Measurements from ENCODE around the gene EBF3. TPM values are rescaled to one million over a fixed set of nuclear protein-coding genes. Genes with fewer than 3 reads are reported as not detected.

The EBF3 gene
- total RNA-seq, 1 donor from 2014 or later = 0.26 TPM

DNA sequence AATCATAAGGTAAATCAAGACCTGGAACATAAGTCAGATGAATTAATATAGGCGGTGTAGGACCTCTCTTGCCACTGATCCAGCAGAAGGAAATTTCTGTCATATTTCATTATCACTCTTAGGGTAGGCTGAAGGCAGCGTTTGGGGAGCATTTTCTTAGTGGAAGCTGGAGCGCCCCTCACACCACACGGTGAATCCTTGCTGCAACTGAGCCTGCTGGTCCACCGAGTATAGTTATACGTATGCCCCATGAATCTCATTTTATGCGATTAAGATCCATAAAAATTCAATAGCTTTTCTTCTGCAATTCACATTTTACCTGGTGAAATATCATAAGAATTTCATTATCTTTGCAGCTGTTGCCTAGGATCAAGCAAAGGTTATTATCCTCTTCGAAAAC, 19.6 kb downstream of the EBF3 start:
- H3K4me3 ChIP-seq (ENCODE audit: low read depth, low read length) = no peak overlapping the region
- H3K36me3 ChIP-seq (ENCODE audit: control insufficient read depth, insufficient read depth, low read length) = no peaks in the 10 kb centered on the region
- FAIRE-seq = no peak
- DNase-seq (ENCODE audit: low read depth) = no peak
- TF ChIP-seq, protein P1, sequence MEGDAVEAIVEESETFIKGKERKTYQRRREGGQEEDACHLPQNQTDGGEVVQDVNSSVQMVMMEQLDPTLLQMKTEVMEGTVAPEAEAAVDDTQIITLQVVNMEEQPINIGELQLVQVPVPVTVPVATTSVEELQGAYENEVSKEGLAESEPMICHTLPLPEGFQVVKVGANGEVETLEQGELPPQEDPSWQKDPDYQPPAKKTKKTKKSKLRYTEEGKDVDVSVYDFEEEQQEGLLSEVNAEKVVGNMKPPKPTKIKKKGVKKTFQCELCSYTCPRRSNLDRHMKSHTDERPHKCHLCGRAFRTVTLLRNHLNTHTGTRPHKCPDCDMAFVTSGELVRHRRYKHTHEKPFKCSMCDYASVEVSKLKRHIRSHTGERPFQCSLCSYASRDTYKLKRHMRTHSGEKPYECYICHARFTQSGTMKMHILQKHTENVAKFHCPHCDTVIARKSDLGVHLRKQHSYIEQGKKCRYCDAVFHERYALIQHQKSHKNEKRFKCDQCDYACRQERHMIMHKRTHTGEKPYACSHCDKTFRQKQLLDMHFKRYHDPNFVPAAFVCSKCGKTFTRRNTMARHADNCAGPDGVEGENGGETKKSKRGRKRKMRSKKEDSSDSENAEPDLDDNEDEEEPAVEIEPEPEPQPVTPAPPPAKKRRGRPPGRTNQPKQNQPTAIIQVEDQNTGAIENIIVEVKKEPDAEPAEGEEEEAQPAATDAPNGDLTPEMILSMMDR (IDR thresholded peaks at IDR 0.05; ENCODE audit: insufficient read depth, low read length, severe bottlenecking) = no peak
- no peaks in the 10 kb centered on the region for H3K27me3 ChIP-seq (ENCODE audit: control insufficient read depth, insufficient read depth, low read length)

GRCh38 chr10:129942936-129943715, 20.9 kb downstream of the EBF3 start:
- TF ChIP-seq, protein P1 (IDR thresholded peaks at IDR 0.05; ENCODE audit: insufficient read depth, low read length, severe bottlenecking) = no peak
- no peak for FAIRE-seq
- Histone ChIP-seq H3K4me3 (ENCODE audit: low read depth, low read length) (no peak overlapping the region), H3K36me3 (ENCODE audit: control insufficient read depth, insufficient read depth, low read length) (no peaks in the 10 kb centered on the region), H3K27me3 (ENCODE audit: control insufficient read depth, insufficient read depth, low read length) (no peaks in the 10 kb centered on the region)
- no peak for DNase-seq (ENCODE audit: low read depth)

DNA sequence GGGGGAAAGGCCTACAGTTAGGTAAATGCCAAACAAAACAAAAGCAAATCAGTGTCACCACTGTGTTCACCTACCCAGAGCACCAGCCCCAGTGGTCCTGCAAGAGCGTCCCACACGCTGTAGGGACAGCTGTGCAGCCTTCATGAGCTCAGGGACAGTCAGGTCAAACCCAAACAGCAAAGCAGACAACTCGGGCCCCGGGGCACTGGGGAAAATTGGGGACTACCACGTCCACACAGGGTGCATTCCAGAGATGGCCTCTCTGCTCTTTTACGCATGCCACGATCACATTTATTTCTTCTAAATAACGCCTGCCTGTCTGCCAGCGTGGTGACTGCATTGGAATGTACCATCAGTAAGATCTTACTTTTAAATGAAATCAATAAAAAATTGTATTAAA, 21.7 kb downstream of the EBF3 start:
- Histone ChIP-seq H3K4me3 (ENCODE audit: low read depth, low read length) (no peak overlapping the region), H3K27me3 (ENCODE audit: control insufficient read depth, insufficient read depth, low read length) (no peaks in the 10 kb centered on the region), H3K36me3 (ENCODE audit: control insufficient read depth, insufficient read depth, low read length) (no peaks in the 10 kb centered on the region)
- FAIRE-seq (no peak), DNase-seq (ENCODE audit: low read depth) (no peak)
- TF ChIP-seq, protein P1 (IDR thresholded peaks at IDR 0.05; ENCODE audit: insufficient read depth, low read length, severe bottlenecking) = no peak

GRCh38 chr10:129942019-129942277, 22.1 kb downstream of the EBF3 start:
- DNase-seq (ENCODE audit: low read depth) = no peak
- no peaks in the 10 kb centered on the region for H3K36me3 ChIP-seq (ENCODE audit: control insufficient read depth, insufficient read depth, low read length)
- TF ChIP-seq, protein P1 (IDR thresholded peaks at IDR 0.05; ENCODE audit: insufficient read depth, low read length, severe bottlenecking) = no peak
- H3K27me3 ChIP-seq (ENCODE audit: control insufficient read depth, insufficient read depth, low read length) = no peaks in the 10 kb centered on the region
- FAIRE-seq = no peak
- no peak overlapping the region for H3K4me3 ChIP-seq (ENCODE audit: low read depth, low read length)

DNA sequence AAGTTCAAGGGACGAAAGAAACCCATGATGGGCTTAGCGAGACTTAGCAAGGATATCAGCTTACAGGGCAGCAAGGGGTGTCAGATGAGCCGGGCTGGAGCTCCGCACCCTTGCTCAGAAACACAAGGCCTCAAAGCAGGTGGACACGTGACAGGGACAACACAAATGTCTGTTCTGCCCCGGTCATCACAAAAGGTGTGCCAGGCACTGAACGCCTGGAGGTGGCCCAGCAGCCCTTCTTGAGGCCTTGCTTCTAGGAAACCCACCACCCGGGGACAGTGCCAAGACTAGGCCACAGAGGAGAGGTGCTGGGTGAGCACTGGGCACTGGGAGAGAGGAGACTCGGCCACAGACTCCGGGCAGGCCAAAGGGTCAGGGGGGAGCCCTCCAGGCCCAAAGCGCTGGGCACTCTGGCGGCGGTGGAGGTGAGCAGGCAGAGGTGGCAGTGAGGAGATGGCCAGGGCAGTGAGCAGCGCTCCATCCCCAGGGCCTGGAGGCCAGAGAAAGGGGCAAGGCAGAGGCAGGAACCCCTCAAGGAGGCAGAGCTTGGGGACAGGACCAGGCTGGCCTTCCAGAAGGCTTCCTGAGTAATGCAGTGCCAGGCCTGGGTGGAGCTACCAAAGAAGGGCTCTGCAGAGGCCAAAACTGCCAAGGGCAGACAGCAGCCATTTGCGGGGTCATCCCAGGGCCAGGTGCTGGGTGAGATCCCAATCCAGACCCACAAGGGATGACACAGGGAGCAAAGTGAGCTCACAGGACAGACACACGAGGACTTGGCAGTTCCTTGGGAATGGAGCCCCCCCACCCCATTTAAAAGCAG, 22.7 kb downstream of the EBF3 start:
- TF ChIP-seq, protein P1 (IDR thresholded peaks at IDR 0.05; ENCODE audit: insufficient read depth, low read length, severe bottlenecking) = no peak
- DNase-seq (ENCODE audit: low read depth) = no peak
- no peaks in the 10 kb centered on the region for H3K27me3 ChIP-seq (ENCODE audit: control insufficient read depth, insufficient read depth, low read length)
- H3K36me3 ChIP-seq (ENCODE audit: control insufficient read depth, insufficient read depth, low read length) = no peaks in the 10 kb centered on the region
- no peak for FAIRE-seq
- no peak overlapping the region for H3K4me3 ChIP-seq (ENCODE audit: low read depth, low read length)

Data from bronchial epithelial cell (primary cell).